ENCODE results near the gene PLXNB3. TPM values are rescaled to one million over a fixed set of nuclear protein-coding genes. Genes with fewer than 3 reads are reported as not detected.

Gene PLXNB3
- polyA plus RNA-seq, 1 donor from 2014 or later, result 0.48 TPM

DNA sequence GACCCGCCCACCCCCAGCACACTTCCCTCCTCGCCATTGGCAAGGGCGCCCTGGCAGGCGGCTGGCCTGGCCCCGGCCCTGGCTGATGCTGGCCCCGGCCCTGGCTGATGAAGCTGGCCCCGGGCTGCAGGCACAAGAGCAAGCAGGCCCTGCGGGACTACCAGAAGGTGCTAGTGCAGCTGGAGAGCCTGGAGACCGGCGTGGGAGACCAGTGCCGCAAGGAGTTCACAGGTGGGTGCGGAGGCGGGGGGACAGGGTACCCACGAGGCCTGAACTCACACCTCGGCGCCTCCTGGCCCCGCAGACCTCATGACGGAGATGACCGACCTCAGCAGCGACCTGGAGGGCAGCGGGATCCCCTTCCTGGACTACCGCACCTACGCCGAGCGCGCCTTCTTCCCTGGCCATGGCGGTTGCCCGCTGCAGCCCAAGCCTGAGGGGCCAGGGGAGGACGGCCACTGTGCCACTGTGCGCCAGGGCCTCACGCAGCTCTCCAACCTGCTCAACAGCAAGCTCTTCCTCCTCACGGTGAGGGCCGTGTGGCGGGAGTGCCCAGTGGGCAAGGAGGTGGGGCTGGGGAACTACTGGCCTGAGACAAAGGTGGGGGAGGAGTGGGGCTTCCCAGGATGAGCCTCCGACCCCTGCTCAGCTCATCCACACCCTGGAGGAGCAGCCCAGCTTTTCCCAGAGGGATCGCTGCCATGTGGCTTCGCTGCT, 10.7 kb downstream of the PLXNB3 start:
- no peaks in the 10 kb centered on the region for H3F3A ChIP-seq (ENCODE audit: insufficient read depth, low read length, poor library complexity, severe bottlenecking)
- H3K9me3 ChIP-seq (ENCODE audit: low read length), result no peaks in the 10 kb centered on the region
- TF ChIP-seq TAF1 (IDR thresholded peaks at IDR 0.05; ENCODE audit: low read depth) (no peak), RAD21 (conservative IDR thresholded peaks at IDR 0.05) (no peak), EP300 (conservative IDR thresholded peaks at IDR 0.05; ENCODE audit: poor library complexity, severe bottlenecking) (no peak), SMC3 (conservative IDR thresholded peaks at IDR 0.05; ENCODE audit: poor library complexity) (no peak), POLR2AphosphoS5 (IDR thresholded peaks at IDR 0.05) (no peak), MXI1 (conservative IDR thresholded peaks at IDR 0.05; ENCODE audit: poor library complexity, severe bottlenecking) (no peak), EZH2 (IDR thresholded peaks at IDR 0.05; ENCODE audit: borderline replicate concordance, insufficient read depth, low read length, poor library complexity, severe bottlenecking) (no peak)
- TF ChIP-seq, protein P1, sequence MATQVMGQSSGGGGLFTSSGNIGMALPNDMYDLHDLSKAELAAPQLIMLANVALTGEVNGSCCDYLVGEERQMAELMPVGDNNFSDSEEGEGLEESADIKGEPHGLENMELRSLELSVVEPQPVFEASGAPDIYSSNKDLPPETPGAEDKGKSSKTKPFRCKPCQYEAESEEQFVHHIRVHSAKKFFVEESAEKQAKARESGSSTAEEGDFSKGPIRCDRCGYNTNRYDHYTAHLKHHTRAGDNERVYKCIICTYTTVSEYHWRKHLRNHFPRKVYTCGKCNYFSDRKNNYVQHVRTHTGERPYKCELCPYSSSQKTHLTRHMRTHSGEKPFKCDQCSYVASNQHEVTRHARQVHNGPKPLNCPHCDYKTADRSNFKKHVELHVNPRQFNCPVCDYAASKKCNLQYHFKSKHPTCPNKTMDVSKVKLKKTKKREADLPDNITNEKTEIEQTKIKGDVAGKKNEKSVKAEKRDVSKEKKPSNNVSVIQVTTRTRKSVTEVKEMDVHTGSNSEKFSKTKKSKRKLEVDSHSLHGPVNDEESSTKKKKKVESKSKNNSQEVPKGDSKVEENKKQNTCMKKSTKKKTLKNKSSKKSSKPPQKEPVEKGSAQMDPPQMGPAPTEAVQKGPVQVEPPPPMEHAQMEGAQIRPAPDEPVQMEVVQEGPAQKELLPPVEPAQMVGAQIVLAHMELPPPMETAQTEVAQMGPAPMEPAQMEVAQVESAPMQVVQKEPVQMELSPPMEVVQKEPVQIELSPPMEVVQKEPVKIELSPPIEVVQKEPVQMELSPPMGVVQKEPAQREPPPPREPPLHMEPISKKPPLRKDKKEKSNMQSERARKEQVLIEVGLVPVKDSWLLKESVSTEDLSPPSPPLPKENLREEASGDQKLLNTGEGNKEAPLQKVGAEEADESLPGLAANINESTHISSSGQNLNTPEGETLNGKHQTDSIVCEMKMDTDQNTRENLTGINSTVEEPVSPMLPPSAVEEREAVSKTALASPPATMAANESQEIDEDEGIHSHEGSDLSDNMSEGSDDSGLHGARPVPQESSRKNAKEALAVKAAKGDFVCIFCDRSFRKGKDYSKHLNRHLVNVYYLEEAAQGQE (IDR thresholded peaks at IDR 0.05; ENCODE audit: borderline replicate concordance), result no peak
- TF ChIP-seq, protein P2, sequence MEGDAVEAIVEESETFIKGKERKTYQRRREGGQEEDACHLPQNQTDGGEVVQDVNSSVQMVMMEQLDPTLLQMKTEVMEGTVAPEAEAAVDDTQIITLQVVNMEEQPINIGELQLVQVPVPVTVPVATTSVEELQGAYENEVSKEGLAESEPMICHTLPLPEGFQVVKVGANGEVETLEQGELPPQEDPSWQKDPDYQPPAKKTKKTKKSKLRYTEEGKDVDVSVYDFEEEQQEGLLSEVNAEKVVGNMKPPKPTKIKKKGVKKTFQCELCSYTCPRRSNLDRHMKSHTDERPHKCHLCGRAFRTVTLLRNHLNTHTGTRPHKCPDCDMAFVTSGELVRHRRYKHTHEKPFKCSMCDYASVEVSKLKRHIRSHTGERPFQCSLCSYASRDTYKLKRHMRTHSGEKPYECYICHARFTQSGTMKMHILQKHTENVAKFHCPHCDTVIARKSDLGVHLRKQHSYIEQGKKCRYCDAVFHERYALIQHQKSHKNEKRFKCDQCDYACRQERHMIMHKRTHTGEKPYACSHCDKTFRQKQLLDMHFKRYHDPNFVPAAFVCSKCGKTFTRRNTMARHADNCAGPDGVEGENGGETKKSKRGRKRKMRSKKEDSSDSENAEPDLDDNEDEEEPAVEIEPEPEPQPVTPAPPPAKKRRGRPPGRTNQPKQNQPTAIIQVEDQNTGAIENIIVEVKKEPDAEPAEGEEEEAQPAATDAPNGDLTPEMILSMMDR (IDR thresholded peaks at IDR 0.05; ENCODE audit: poor library complexity, severe bottlenecking), result no peak
- no peaks in the 10 kb centered on the region for H3K27me3 ChIP-seq (ENCODE audit: insufficient read depth, low read depth, low read length)
- H4K20me1 ChIP-seq (ENCODE audit: insufficient read depth), result no peaks in the 10 kb centered on the region
- H3K9ac ChIP-seq (ENCODE audit: low read length), result no peak overlapping the region
- no peaks in the 10 kb centered on the region for H3K79me2 ChIP-seq (replicated peaks; ENCODE audit: insufficient read depth, low read length)
- no peak overlapping the region for H3K4me3 ChIP-seq (ENCODE audit: low read length)
- no peak overlapping the region for H2AFZ ChIP-seq (ENCODE audit: low read depth, low read length)
- no peak overlapping the region for H3K4me2 ChIP-seq (ENCODE audit: low read length)
- no peak overlapping the region for H3K27ac ChIP-seq (ENCODE audit: low read length)
- no peaks in the 10 kb centered on the region for H3K36me3 ChIP-seq (ENCODE audit: insufficient read depth, low read length)
- H3K9me2 ChIP-seq (ENCODE audit: insufficient read depth, low read length), result no peaks in the 10 kb centered on the region

DNA sequence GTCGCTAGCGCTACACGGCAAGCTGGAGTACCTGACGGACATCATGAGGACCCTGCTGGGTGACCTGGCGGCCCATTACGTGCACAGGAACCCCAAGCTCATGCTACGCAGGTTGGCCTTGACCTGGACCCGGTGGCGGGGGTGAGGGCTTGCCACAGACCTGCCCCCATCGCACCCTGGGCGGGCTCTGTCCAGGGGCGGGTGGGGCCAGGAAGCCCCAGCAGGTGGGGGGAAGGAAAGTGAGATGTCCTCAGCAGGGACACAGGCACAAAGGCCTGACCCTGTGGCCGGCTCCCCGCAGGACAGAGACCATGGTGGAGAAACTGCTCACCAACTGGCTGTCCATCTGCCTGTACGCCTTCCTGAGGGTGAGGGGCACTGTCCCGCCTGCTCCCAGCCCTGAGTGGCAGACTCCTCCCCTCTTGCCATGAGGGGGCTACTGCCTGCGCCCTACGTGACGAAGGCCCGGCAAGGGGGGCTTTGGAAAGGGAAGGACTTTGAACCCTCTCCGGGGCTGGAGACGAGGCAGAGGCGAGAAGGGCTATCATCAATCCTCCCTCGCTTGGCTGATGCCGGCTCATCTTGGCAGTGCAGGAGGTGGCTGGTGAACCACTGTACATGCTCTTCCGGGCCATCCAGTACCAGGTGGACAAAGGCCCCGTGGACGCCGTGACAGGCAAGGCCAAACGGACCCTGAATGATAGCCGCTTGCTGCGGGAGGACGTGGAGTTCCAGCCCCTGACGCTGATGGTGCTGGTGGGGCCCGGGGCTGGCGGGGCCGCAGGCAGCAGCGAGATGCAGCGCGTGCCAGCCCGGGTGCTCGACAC, 11.5 kb downstream of the PLXNB3 start:
- Histone ChIP-seq H3K9me2 (ENCODE audit: insufficient read depth, low read length) (no peaks in the 10 kb centered on the region), H3K27me3 (ENCODE audit: insufficient read depth, low read depth, low read length) (no peaks in the 10 kb centered on the region), H3F3A (ENCODE audit: insufficient read depth, low read length, poor library complexity, severe bottlenecking) (no peaks in the 10 kb centered on the region), H4K20me1 (ENCODE audit: insufficient read depth) (no peaks in the 10 kb centered on the region), H3K9ac (ENCODE audit: low read length) (no peak overlapping the region), H3K79me2 (replicated peaks; ENCODE audit: insufficient read depth, low read length) (no peaks in the 10 kb centered on the region), H3K4me2 (ENCODE audit: low read length) (no peak overlapping the region), H2AFZ (ENCODE audit: low read depth, low read length) (no peak overlapping the region), H3K4me3 (ENCODE audit: low read length) (no peak overlapping the region), H3K36me3 (ENCODE audit: insufficient read depth, low read length) (no peaks in the 10 kb centered on the region), H3K27ac (ENCODE audit: low read length) (no peak overlapping the region), H3K9me3 (ENCODE audit: low read length) (no peaks in the 10 kb centered on the region)
- no peak for TF ChIP-seq MXI1 (conservative IDR thresholded peaks at IDR 0.05; ENCODE audit: poor library complexity, severe bottlenecking)
- TF ChIP-seq RAD21 (conservative IDR thresholded peaks at IDR 0.05), result no peak
- TF ChIP-seq, protein P2 (IDR thresholded peaks at IDR 0.05; ENCODE audit: poor library complexity, severe bottlenecking), result no peak
- TF ChIP-seq SMC3 (conservative IDR thresholded peaks at IDR 0.05; ENCODE audit: poor library complexity), result no peak
- TF ChIP-seq EZH2 (IDR thresholded peaks at IDR 0.05; ENCODE audit: borderline replicate concordance, insufficient read depth, low read length, poor library complexity, severe bottlenecking), result no peak
- TF ChIP-seq, protein P1 (IDR thresholded peaks at IDR 0.05; ENCODE audit: borderline replicate concordance), result no peak
- TF ChIP-seq EP300 (conservative IDR thresholded peaks at IDR 0.05; ENCODE audit: poor library complexity, severe bottlenecking), result no peak
- TF ChIP-seq TAF1 (IDR thresholded peaks at IDR 0.05; ENCODE audit: low read depth), result no peak
- no peak for TF ChIP-seq POLR2AphosphoS5 (IDR thresholded peaks at IDR 0.05)

Measured in neural cell (in vitro differentiated cells).